K562 treated with DMSO at 1 percent for 12 hours (cell line): ENCODE measurements around the gene IFNE. TPM values are rescaled to one million over a fixed set of nuclear protein-coding genes. Genes with fewer than 3 reads are reported as not detected.

Source experiments
- total RNA-seq: library from RNA; unstranded; fragments of 300-600 nt; gene quantifications from 2 replicates; pipeline ENCODE4 v1.2.3, GENCODE V29; 2022; ENCODE audit not compliant: insufficient read depth

The IFNE gene
- total RNA-seq = not detected in 2 replicates

GRCh38 chr9:21482213-21482612 lies at the start of gene IFNE:
IFNE (minus strand) TSS chr9:21482313; CDS start chr9:21481694, 619 bp downstream.

GRCh38 chr9:21440139-21440538 lies 42.0 kb downstream of the IFNE start, which contains the start of gene IFNA1:
IFNA1 (plus strand) TSS chr9:21440439; CDS start chr9:21440508, 69 bp downstream.

Other genes with a start within 250 kb of the IFNE start
- not detected in 2 replicates for gene IFNA14, start 242.3 kb downstream of the IFNE start, total RNA-seq
- gene IFNA5, start 177.0 kb downstream of the IFNE start, total RNA-seq = not detected in 2 replicates
- gene KLHL9, start 146.9 kb downstream of the IFNE start, total RNA-seq = not detected in 2 replicates
- gene IFNA6, start 131.4 kb downstream of the IFNE start, total RNA-seq = not detected in 2 replicates
- not detected in 2 replicates for gene IFNA13, start 114.3 kb downstream of the IFNE start, total RNA-seq
- not detected in 2 replicates for gene IFNA2, start 96.9 kb downstream of the IFNE start, total RNA-seq
- gene IFNA8, start 73.2 kb downstream of the IFNE start, total RNA-seq = not detected in 2 replicates
- gene IFNA1, start 41.9 kb downstream of the IFNE start, total RNA-seq = not detected in 2 replicates